Choroid plexus epithelial cell (primary cell): ENCODE data around the gene DLD.

ENCODE experiments used
- DNase-seq: peaks from one replicate; pipeline ENCODE4 v3.0.0-alpha.2; 2010; ENCODE audit warnings: low read depth
- H3K4me3 ChIP-seq: 2 replicates; pipeline ENCODE4 v1.5.1; 2011; ENCODE audit warnings: low read depth, mild to moderate bottlenecking, control low read depth, low read length, moderate library complexity
- TF ChIP-seq, protein P1 (sequence below): conservative IDR thresholded peaks from 2 replicates; pipeline ENCODE4 v1.5.1; 2011; ENCODE audit warnings: low read depth, mild to moderate bottlenecking, control low read depth, inconsistent platforms, low read length, moderate library complexity

DLD gene

DNA sequence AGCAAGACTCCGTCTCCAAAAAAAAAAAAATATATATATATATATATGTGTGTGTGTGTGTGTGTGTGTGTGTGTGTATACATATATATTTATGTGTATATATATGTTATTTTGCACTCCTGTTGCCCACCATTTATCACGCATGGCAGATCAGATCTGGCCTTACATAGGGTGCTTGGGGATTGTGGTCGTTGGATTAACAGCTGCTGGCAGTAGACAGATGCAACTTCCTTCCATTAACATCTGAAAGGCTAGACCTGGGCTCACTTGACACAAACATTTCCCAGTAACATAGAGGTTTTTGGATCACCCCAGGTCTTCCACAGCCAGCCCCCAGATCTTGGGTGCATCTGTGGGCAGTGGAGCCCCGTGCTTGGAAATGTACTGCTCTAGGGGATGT is 40.8 kb upstream of the DLD start:
- TF ChIP-seq, protein P1, sequence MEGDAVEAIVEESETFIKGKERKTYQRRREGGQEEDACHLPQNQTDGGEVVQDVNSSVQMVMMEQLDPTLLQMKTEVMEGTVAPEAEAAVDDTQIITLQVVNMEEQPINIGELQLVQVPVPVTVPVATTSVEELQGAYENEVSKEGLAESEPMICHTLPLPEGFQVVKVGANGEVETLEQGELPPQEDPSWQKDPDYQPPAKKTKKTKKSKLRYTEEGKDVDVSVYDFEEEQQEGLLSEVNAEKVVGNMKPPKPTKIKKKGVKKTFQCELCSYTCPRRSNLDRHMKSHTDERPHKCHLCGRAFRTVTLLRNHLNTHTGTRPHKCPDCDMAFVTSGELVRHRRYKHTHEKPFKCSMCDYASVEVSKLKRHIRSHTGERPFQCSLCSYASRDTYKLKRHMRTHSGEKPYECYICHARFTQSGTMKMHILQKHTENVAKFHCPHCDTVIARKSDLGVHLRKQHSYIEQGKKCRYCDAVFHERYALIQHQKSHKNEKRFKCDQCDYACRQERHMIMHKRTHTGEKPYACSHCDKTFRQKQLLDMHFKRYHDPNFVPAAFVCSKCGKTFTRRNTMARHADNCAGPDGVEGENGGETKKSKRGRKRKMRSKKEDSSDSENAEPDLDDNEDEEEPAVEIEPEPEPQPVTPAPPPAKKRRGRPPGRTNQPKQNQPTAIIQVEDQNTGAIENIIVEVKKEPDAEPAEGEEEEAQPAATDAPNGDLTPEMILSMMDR = no peak
- H3K4me3 ChIP-seq = no peak overlapping the region
- no peak for DNase-seq

DNA sequence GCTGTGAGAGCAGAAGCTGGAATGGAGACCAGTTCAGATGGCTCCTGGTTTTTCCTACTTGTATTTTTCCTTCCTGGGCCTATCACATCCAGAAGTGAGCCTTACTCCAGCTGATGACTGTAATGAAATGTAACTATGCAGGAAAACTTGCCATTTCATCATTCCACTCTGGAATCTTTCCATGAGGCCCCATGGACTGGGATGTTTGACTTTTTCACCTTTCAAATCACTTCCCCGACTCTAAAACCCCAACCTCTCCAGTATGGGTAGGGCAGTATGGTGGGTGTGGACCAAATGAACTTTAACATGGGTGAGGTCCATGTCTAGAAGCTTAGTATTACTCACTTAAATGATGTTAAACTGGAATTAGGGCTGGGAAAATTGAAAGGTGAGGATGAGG is 40.3 kb upstream of the DLD start:
- TF ChIP-seq, protein P1 = no peak
- H3K4me3 ChIP-seq = no peak overlapping the region
- DNase-seq = no peak

DNA sequence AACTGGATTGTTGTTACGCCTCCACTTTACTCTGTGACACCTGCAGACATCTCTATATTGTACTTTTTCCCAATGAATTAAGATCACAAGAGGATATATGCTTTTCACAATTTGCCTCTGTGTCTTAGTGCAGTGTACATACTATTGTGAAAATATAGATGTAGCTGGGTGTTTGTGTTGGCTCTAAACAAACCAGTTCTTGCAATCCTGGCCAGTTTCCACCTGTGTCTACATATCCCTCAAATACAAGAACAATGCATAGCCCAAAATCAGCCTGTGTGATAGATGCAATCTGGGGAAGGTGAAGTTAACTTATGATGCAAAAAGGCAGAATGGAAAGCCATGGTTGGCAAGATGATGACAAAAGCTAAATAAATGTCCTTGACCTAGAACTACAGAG is 36.5 kb upstream of the DLD start:
- DNase-seq = no peak
- H3K4me3 ChIP-seq = no peak overlapping the region
- TF ChIP-seq, protein P1 = no peak

DNA sequence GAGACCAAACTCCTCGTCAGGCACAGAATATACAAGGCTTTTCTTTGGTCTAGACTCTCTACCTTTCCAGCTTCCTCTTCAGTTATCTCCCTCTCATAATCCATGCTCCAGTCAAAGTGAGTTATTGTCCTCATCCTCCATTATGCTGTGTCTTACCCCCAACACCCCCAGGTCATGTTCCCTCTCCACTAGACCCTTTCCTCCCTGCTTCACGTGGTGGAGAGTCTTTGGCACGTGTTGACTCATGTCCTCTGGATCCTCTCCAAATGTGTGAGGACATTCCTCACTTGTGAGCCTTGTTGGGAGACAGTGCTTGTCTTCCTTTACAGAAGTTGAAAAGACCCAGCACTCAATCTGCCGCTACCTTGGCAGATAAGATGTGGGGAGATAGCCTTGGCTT is 36.0 kb upstream of the DLD start:
- H3K4me3 ChIP-seq = no peak overlapping the region
- TF ChIP-seq, protein P1 = no peak
- peak; percentile 19 for DNase-seq

DNA sequence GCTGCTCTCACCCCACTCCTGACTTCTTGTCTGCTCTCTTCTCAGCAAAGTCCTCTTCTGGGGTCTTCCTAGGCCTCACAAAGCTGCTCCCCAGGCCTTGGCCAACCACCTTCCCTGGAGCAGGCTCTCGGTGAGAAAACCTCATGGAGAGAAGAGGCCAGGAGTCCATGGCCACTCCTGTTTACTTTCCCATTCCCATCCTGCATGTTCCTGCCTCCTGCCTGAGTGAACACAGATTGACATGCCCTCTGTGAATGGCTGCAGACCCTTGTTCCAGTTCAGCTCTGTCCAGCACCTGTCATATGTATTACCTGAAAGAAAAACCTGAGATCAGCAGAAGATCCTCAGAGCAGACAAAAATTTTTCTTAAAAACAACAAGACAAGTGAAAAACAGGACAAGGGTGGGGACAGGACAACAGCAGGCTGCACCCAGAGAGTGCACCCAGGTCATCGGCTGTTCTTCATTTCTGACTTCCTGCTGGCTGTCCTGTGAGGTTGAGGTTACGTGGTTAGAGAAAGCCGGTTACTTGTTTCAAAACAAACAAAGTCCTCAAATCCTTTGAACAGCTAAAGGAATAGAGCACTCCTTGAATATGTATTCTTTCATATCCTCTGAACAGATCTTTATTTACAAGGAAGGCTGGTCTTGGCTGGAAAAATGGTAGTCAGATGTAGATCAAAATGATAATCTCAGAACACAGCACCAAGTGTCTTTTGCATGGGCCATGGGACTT is 34.0 kb upstream of the DLD start:
- no peak overlapping the region for H3K4me3 ChIP-seq
- TF ChIP-seq, protein P1 = no peak
- DNase-seq = peak; percentile 46

DNA sequence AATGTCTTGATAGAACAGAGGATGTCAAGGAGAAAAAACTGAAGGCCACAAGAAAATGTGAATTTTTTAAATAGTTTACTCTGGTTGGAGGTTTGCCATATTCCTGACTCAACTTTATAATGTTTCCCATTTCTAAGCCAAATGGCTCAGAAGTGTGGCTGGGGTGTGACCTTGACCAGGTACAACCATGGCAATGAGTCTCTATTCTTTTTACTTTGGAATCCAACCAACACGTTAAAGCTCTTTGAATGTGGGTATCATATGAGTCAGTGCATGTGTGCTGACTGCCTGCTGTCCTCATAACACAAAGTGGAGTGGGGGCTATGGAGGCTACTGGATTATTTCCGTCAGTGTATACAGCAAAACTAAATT is 33.5 kb upstream of the DLD start:
- peak; percentile 62 for DNase-seq

More for the DNA sequence above, 33.5 kb upstream of the DLD start:
- H3K4me3 ChIP-seq = no peak overlapping the region
- TF ChIP-seq, protein P1 = no peak
